Neural crest cell (in vitro differentiated cells): Measurements from ENCODE around the gene KLF6. TPM values are rescaled to one million over a fixed set of nuclear protein-coding genes. Genes with fewer than 3 reads are reported as not detected.

Experiments
- DNase-seq: peaks from one replicate; pipeline ENCODE4 v3.0.0; 2021; ENCODE audit warnings: low read depth, mixed read lengths, low spot score
- H3K27ac Mint-ChIP-seq: one replicate; pipeline ENCODE4 v1.8.0; 2021; ENCODE audit warnings: mild to moderate bottlenecking, mixed read lengths; ENCODE audit not compliant: unreplicated experiment
- H3K27me3 Mint-ChIP-seq: 2 replicates; pipeline ENCODE4 v1.8.0; 2021; ENCODE audit warnings: low read depth, mild to moderate bottlenecking, mixed read lengths
- H3K36me3 Mint-ChIP-seq: 2 replicates; pipeline ENCODE4 v1.8.0; 2021; ENCODE audit warnings: low read depth, mild to moderate bottlenecking, mixed read lengths
- H3K4me1 Mint-ChIP-seq: 2 replicates; pipeline ENCODE4 v1.8.0; 2021; ENCODE audit warnings: mixed read lengths
- H3K4me3 Mint-ChIP-seq: one replicate; pipeline ENCODE4 v1.8.0; 2021; ENCODE audit warnings: mild to moderate bottlenecking, mixed read lengths
- H3K9me3 Mint-ChIP-seq: 2 replicates; pipeline ENCODE4 v1.8.0; 2021; ENCODE audit warnings: mixed read lengths
- CTCF ChIP-seq: fragments of 200-600 bp; sonication (generic); conservative IDR thresholded peaks from 2 replicates; pipeline ENCODE4 v1.5.0; 2021; ENCODE audit warnings: antibody characterized with exemption, mild to moderate bottlenecking
- total RNA-seq: library from RNA; stranded (reverse); gene quantifications from 2 replicates; pipeline ENCODE4 v1.2.1, GENCODE V29; 2021

KLF6 gene
- total RNA-seq, 1 donor from 2014 or later: 38.6 TPM

DNA sequence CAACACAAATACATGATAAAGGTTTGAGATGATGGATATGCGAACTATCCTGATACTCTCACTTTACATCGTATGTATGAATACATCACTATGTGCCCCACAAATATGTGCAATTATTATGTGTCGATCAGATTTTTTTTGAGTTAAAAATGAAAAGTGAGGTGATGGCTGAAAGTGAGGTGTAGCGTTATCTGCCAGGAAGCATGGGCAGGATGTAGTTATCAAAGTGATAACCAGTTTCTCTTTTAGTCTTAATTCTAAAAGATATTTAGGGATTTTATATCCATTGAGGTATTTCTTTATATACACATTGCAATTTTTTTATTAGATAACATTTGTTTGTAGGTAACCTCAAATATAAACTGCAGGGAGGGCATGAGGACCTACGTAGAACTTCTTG lies 15.6 kb upstream of the KLF6 start:
- H3K27ac Mint-ChIP-seq: no peak overlapping the region

GRCh38 chr10:3797750-3798149 lies 12.7 kb upstream of the KLF6 start:
- DNase-seq: no peak
- H3K27me3 Mint-ChIP-seq: no peaks in the 10 kb centered on the region
- no peak for TF ChIP-seq CTCF
- no peak overlapping the region for H3K4me3 Mint-ChIP-seq
- peaks cover under 1% of the 10 kb centered on the region for H3K4me1 Mint-ChIP-seq
- H3K9me3 Mint-ChIP-seq: peaks cover 12% of the 10 kb centered on the region
- H3K36me3 Mint-ChIP-seq: peaks cover 11% of the 10 kb centered on the region
- H3K27ac Mint-ChIP-seq: no peak overlapping the region

More for the DNA sequence above, 15.6 kb upstream of the KLF6 start:
- H3K4me1 Mint-ChIP-seq: peaks cover 21% of the 10 kb centered on the region
- H3K36me3 Mint-ChIP-seq: peaks cover 11% of the 10 kb centered on the region
- peaks cover 9% of the 10 kb centered on the region for H3K9me3 Mint-ChIP-seq
- no peaks in the 10 kb centered on the region for H3K27me3 Mint-ChIP-seq
- DNase-seq: no peak
- no peak overlapping the region for H3K4me3 Mint-ChIP-seq
- TF ChIP-seq CTCF: no peak

DNA sequence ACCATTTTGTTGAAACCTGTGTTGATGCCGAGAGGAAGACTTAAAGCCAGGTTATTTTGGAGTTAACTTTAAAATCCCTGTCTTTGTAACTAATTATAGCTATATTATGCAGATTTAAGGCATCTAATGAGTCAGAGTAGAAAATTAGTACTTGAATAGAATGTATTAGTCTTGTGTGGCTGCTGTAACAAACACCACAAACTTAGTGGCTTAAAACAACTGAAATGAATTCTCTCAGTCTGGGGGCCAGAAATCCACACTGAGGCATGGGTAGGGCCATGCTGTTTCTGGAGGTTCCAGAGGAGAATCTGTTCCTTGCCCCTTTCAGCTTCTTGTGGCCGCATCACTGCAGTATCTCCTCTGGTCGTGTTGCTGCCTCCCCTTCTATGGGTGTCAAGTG lies 8.5 kb upstream of the KLF6 start:
- H3K36me3 Mint-ChIP-seq: peaks cover 16% of the 10 kb centered on the region
- H3K9me3 Mint-ChIP-seq: peaks cover 21% of the 10 kb centered on the region
- H3K27ac Mint-ChIP-seq: no peak overlapping the region
- peaks cover 11% of the 10 kb centered on the region for H3K4me1 Mint-ChIP-seq
- H3K4me3 Mint-ChIP-seq: no peak overlapping the region
- no peak for DNase-seq
- no peak for TF ChIP-seq CTCF
- H3K27me3 Mint-ChIP-seq: no peaks in the 10 kb centered on the region

DNA sequence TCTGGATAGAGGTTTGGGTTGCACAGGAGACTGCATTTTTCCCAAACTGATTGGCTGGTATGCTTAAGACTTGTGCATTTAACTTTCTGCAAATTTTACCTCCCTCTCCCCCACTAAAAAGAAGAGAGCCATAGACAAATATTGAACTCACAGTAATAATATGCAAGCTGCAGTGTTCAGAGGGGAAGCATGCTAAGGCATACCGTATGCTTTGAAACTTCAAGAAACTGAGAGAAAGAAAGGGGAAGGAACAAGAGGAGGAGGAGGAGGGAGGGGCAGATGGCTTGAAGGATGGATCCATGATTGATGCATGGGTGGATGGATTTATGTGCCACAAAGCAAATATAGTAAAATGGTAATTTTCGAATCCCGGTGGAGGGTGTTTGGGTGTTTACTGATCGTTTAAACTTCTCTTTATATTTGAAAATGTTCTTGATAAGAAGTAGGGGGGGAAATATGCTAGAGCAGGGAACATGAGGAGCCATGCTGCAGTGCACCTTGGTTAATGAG lies 7.8 kb upstream of the KLF6 start:
- Mint-ChIP-seq H3K4me1 (peaks cover 11% of the 10 kb centered on the region), H3K9me3 (peaks cover 19% of the 10 kb centered on the region), H3K27ac (no peak overlapping the region), H3K36me3 (peaks cover 10% of the 10 kb centered on the region), H3K27me3 (no peaks in the 10 kb centered on the region), H3K4me3 (no peak overlapping the region)
- TF ChIP-seq CTCF: no peak
- DNase-seq: no peak

DNA sequence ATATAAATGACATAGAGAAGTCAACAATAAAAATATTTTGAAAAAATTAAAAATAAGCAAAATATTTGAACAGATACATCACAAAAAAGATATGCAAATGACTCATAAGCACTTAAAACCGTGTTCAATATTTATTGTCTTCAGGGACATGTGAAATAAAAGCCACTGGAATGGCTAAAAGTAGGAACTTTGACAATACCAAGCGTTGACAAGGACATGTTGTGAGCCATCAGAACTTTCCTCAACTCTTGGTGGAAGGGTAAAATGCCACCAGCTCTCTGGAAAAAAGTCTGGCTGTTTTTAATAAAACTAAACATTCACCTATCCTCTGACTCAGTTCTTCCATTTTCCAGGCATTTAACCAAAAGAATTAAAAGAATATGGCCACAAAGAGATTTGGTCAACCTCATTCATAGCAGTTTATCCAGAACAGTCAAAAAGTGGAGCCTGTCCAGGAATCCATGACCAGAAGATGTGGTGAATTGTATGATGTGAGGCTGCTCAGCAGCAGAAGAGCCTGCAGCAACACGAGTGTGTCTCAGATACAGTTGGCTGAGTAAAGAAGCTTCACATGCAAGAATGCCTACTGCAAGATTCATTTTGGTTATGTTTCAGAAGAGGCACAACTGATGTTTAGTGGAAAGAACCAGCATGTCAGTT lies 7.1 kb upstream of the KLF6 start:
- H3K27me3 Mint-ChIP-seq: no peaks in the 10 kb centered on the region
- H3K4me1 Mint-ChIP-seq: peaks cover 13% of the 10 kb centered on the region
- no peak overlapping the region for H3K27ac Mint-ChIP-seq
- peaks cover 19% of the 10 kb centered on the region for H3K9me3 Mint-ChIP-seq
- no peak for TF ChIP-seq CTCF
- H3K36me3 Mint-ChIP-seq: peaks cover 10% of the 10 kb centered on the region
- no peak overlapping the region for H3K4me3 Mint-ChIP-seq
- DNase-seq: no peak
